ENCODE results near the gene FGF22.

Gene FGF22

DNA sequence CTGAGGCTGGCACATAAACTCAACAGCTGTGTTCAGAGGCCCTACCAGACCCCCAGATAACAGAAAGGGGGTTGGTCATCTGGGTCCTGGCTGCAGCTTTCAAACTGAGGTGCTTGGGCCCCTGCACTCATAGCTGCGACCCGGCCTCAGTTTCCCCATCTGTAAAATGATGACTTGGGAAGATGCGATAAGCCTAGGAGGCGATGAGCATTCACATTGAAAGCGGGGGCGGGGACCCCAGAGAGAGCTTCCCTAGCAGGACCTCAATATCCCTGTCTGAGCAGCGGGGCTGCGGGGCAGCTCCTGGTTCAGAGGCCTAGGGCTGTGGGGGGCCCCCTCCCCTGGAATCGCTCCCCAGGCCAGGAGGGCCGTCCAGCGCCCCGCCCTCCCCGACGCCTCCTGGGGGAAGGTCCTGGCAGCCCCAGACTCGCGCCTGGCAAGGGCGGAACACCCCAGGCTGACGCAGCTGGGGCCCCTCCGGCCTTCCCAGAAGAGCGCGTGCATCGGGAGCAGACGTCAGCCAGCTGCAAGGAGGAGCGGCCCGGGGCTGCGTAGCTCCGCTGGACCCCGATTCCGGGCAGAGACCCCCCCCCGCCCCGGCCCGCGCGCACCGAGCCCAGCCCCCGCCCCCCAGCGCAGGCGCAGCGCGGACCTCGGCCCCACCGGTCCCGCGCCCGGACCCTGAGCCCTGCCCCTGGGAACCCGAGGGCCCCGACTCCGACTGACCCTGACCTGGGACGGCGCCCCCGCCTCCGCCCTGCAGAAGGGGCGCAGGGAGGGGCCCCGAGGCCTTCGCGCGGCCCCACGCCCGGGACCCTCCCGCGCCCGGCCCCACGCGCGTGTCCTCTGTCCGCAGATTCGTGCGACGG is 40.0 kb downstream of the FGF22 start:
- TF ChIP-seq EP300 (IDR thresholded peaks at IDR 0.05; ENCODE audit: borderline replicate concordance) (no peak), ZBTB7A (IDR thresholded peaks at IDR 0.05; ENCODE audit: low read depth) (peak; percentile 70)
- TF ChIP-seq, protein P1, sequence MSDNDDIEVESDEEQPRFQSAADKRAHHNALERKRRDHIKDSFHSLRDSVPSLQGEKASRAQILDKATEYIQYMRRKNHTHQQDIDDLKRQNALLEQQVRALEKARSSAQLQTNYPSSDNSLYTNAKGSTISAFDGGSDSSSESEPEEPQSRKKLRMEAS (IDR thresholded peaks at IDR 0.05) = no peak

DNA sequence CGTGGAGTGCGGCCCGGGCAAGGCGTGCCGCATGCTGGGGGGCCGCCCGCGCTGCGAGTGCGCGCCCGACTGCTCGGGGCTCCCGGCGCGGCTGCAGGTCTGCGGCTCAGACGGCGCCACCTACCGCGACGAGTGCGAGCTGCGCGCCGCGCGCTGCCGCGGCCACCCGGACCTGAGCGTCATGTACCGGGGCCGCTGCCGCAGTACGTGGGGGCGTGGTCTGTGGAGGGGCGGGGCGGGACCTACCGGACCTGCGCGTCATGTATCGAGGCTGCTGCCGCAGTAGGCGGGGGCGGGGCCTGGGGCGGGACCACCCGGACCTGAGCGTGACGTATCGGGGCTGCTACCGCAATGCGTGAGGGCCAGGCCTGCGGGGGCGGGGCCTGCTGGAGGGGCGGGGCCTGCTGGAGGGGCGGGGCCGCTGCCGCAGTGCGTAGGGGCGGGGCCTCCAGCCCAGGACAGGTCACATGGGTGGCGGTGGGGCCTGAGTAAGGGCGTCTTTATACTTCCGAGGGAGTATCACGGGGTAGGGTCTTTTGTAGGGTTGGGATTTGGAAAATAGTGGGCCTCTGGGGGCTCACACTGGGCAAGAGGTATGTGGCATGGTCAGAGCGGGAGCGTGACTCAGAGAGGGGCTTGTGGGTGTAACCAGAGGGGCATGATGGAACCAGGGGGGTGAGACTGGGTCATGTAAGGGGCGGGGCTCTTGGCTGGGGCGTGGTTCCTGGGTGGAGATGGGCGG is 40.8 kb downstream of the FGF22 start:
- no peak; the same call in 1 of the 2 replicates for TF ChIP-seq TCF12 (IDR thresholded peaks at IDR 0.05; ENCODE audit: low read depth)
- TF ChIP-seq, protein P1 (IDR thresholded peaks at IDR 0.05) = no peak
- TF ChIP-seq TAF1 (IDR thresholded peaks at IDR 0.05; ENCODE audit: low read depth) = peak; percentile 30; the same call in 1 of the 2 replicates
- TF ChIP-seq CREB1 (IDR thresholded peaks at IDR 0.05; ENCODE audit: low read depth) = peak; percentile 57; the same call in 1 of the 2 replicates
- TF ChIP-seq RAD21 (IDR thresholded peaks at IDR 0.05; ENCODE audit: low read depth) = peak; percentile 15; the same call in 1 of the 2 replicates
- TF ChIP-seq, protein P2, sequence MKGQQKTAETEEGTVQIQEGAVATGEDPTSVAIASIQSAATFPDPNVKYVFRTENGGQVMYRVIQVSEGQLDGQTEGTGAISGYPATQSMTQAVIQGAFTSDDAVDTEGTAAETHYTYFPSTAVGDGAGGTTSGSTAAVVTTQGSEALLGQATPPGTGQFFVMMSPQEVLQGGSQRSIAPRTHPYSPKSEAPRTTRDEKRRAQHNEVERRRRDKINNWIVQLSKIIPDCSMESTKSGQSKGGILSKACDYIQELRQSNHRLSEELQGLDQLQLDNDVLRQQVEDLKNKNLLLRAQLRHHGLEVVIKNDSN (IDR thresholded peaks at IDR 0.05) = peak; percentile 89
- TF ChIP-seq EGR1 (IDR thresholded peaks at IDR 0.05) = 0 out of 2 replicates have a peak, but pooled peaks have one; percentile 9

GRCh38 chr19:681029-682019 is 41.6 kb downstream of the FGF22 start:
- TF ChIP-seq TCF12 (IDR thresholded peaks at IDR 0.05; ENCODE audit: low read depth) = no peak
- TF ChIP-seq, protein P2 (IDR thresholded peaks at IDR 0.05) = peak; percentile 75
- TF ChIP-seq, protein P1 (IDR thresholded peaks at IDR 0.05) = peak; percentile 87

GRCh38 chr19:682678-683320 is 43.1 kb downstream of the FGF22 start:
- TF ChIP-seq ZBTB7A (IDR thresholded peaks at IDR 0.05; ENCODE audit: low read depth) = no peak
- no peak for TF ChIP-seq YY1 (IDR thresholded peaks at IDR 0.05; ENCODE audit: low read depth)
- no peak for TF ChIP-seq CEBPB (IDR thresholded peaks at IDR 0.05)
- TF ChIP-seq, protein P2 (IDR thresholded peaks at IDR 0.05) = no peak
- TF ChIP-seq, protein P1 (IDR thresholded peaks at IDR 0.05) = no peak
- no peak for TF ChIP-seq FOXM1 (IDR thresholded peaks at IDR 0.05; ENCODE audit: borderline replicate concordance, low read depth)
- no peak for TF ChIP-seq CREB1 (IDR thresholded peaks at IDR 0.05; ENCODE audit: low read depth)
- TF ChIP-seq EP300 (IDR thresholded peaks at IDR 0.05; ENCODE audit: borderline replicate concordance) = no peak
- no peak for TF ChIP-seq TAF1 (IDR thresholded peaks at IDR 0.05; ENCODE audit: low read depth)
- no peak for TF ChIP-seq NFIC (IDR thresholded peaks at IDR 0.05)

GRCh38 chr19:685454-685931 is 45.8 kb downstream of the FGF22 start:
- TF ChIP-seq FOXM1 (IDR thresholded peaks at IDR 0.05; ENCODE audit: borderline replicate concordance, low read depth) (no peak), TCF12 (IDR thresholded peaks at IDR 0.05; ENCODE audit: low read depth) (no peak), EGR1 (IDR thresholded peaks at IDR 0.05) (no peak)
- TF ChIP-seq, protein P2 (IDR thresholded peaks at IDR 0.05) = no peak

DNA sequence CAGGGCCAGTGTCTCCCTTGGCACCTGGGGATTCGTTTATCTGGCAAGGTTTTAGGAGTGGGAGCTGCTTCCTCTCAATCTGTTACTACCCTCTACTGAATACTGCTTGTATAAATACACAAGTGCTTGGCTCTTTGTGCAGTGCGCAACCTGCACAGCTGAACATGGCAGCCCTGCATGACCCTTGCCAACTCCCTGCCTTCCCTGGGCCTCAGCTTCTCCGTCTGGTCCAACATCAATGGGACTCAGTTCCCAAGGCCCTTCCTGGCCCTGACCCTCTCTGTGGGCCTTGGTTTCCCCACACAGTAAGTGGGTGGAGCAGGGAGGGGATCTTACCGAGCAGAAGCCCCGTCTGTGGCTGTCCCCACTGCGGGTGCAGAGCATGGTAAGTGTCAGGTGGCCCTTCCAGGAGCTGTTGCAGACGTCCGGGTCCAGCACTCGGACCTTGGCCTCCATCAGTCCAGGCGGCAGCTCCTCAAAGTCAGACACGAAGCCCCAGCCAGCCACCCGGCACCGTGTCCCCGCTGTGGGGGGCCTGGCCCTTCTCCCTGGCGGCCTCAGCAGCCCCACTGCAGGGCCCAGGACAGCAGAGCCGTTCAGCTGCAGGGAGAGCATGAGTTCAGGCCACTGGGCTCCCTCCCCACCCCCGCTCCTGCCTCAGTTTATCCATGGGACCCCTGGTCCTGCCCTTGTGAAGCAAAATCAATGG is 47.1 kb downstream of the FGF22 start:
- TF ChIP-seq YY1 (IDR thresholded peaks at IDR 0.05; ENCODE audit: low read depth) (no peak), CEBPB (IDR thresholded peaks at IDR 0.05) (no peak), EP300 (IDR thresholded peaks at IDR 0.05; ENCODE audit: borderline replicate concordance) (no peak), TEAD4 (IDR thresholded peaks at IDR 0.05) (no peak)
